Fibroblast of lung (primary cell): Measurements from ENCODE around the gene WBP2.
A peak's percentile ranks its signal among the peaks of the same experiment; 100 is the strongest.

Source experiments
- EZH2 ChIP-seq: IDR thresholded peaks from 2 replicates; pipeline ENCODE4 v1.5.1; 2012; ENCODE audit warnings: low read length, control low read depth, mild to moderate bottlenecking; ENCODE audit errors: missing control alignments
- TF ChIP-seq, protein P1 (sequence below), 2 donors: IDR thresholded peaks in 1 of 2; conservative IDR thresholded peaks in 1 of 2; 1 replicate in 1 of 2; 2 replicates in 1 of 2; pipeline ENCODE4 v1.5.1; 2011 to 2012; ENCODE audit warnings: low read length in 2 of 2, control low read depth in 1 of 2, inconsistent platforms in 1 of 2, low read depth in 1 of 2, mild to moderate bottlenecking in 1 of 2

DNA sequence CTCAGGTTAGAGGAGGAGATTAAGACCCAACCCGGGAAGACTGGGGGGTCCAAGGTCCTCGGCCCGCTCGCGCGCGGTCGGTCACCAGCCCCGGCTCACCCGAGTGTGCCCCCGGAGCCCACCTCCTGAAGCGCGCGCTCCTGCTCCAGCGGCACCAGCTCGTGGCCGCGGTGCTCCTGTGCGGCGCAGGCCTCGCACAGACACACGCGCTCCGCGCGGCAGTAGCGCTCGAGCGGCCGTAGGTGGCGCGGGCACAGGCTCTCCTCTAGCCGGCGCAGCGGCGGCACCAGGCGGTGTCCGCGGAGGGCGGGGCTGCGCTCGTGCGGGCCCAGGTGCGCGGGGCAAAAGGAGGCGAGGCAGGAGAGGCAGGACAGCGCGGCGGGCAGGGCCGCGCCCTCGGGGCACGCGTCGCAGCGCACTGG, 22.6 kb upstream of the WBP2 start:
- TF ChIP-seq, protein P1, sequence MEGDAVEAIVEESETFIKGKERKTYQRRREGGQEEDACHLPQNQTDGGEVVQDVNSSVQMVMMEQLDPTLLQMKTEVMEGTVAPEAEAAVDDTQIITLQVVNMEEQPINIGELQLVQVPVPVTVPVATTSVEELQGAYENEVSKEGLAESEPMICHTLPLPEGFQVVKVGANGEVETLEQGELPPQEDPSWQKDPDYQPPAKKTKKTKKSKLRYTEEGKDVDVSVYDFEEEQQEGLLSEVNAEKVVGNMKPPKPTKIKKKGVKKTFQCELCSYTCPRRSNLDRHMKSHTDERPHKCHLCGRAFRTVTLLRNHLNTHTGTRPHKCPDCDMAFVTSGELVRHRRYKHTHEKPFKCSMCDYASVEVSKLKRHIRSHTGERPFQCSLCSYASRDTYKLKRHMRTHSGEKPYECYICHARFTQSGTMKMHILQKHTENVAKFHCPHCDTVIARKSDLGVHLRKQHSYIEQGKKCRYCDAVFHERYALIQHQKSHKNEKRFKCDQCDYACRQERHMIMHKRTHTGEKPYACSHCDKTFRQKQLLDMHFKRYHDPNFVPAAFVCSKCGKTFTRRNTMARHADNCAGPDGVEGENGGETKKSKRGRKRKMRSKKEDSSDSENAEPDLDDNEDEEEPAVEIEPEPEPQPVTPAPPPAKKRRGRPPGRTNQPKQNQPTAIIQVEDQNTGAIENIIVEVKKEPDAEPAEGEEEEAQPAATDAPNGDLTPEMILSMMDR (conservative IDR thresholded peaks at IDR 0.05 in 1 of 2, IDR thresholded peaks at IDR 0.05 in 1 of 2; ENCODE audit: low read depth in 1 of 2, low read length in 2 of 2) = peak; percentile 30 to 36
- TF ChIP-seq EZH2 = no peak
